OCI-LY7 (cell line): ENCODE results near the gene CCDC57. TPM values are rescaled to one million over a fixed set of nuclear protein-coding genes. Genes with fewer than 3 reads are reported as not detected.
A peak's percentile ranks its signal among the peaks of the same experiment; 100 is the strongest.

Experiments
- BruUV-seq: library from RNA; stranded (reverse); fragments of 400-500 nt; replicated peaks from 2 replicates; lab custom pipeline; 2021; lab: Mats Ljungman, UMichigan
- CTCF ChIA-PET: fragments of 300-600 bp; sonication (Branson Sonifier 250); formaldehyde crosslinking; loops from one replicate; lab custom pipeline; 2022; ENCODE audit warnings: antibody characterized with exemption; ENCODE audit not compliant: unreplicated experiment; lab: Charles Lee
- POLR2A ChIA-PET: fragments of 300-600 bp; sonication (Branson Sonifier 250); formaldehyde crosslinking; loops from one replicate; lab custom pipeline; 2022; ENCODE audit warnings: antibody characterized with exemption; lab: Charles Lee
- DNase-seq: peaks from one replicate; pipeline ENCODE4 v3.0.0-alpha.2; 2015; ENCODE audit warnings: low spot score
- H2AFZ ChIP-seq: fragments of 200-600 bp; sonication (generic), shearing (Covaris generic); 2 replicates; pipeline ENCODE4 v1.6.1; 2014; ENCODE audit warnings: mild to moderate bottlenecking, antibody characterized with exemption, low read length, moderate library complexity
- H3K27ac ChIP-seq: fragments of 200-600 bp; sonication (generic); 2 replicates; pipeline ENCODE4 v1.5.1; 2014; ENCODE audit warnings: mixed run types, low read depth, mild to moderate bottlenecking, moderate library complexity, low read length, inconsistent platforms; ENCODE audit not compliant: poor library complexity, severe bottlenecking
- H3K36me3 ChIP-seq: fragments of 200-600 bp; sonication (generic); 2 replicates; pipeline ENCODE4 v1.6.1; 2014; ENCODE audit warnings: mild to moderate bottlenecking, antibody characterized with exemption, low read length, moderate library complexity, mixed read lengths; ENCODE audit not compliant: insufficient read depth
- H3K4me1 ChIP-seq: fragments of 200-600 bp; sonication (generic); 2 replicates; pipeline ENCODE4 v1.5.1; 2014; ENCODE audit warnings: mild to moderate bottlenecking, low read length; ENCODE audit not compliant: insufficient read depth, poor library complexity, severe bottlenecking
- H3K4me2 ChIP-seq: fragments of 200-600 bp; sonication (generic); 2 replicates; pipeline ENCODE4 v1.6.1; 2014; ENCODE audit warnings: mild to moderate bottlenecking, low read length
- H3K4me3 ChIP-seq: fragments of 200-600 bp; sonication (generic); 2 replicates; pipeline ENCODE4 v1.5.1; 2014; ENCODE audit warnings: mild to moderate bottlenecking, low read depth, low read length; ENCODE audit not compliant: poor library complexity, severe bottlenecking
- H3K79me2 ChIP-seq: fragments of 200-600 bp; sonication (generic); 2 replicates; pipeline ENCODE4 v1.6.1; 2016; ENCODE audit warnings: low read depth, mild to moderate bottlenecking, low read length, moderate library complexity, mixed read lengths; ENCODE audit not compliant: insufficient read depth
- H3K9me2 ChIP-seq: fragments of 200-600 bp; sonication (generic); 2 replicates; pipeline ENCODE4 v1.6.1; 2016; ENCODE audit warnings: mild to moderate bottlenecking, low read length, mixed read lengths; ENCODE audit not compliant: insufficient read depth
- H3K9me3 ChIP-seq: fragments of 200-600 bp; sonication (generic); 2 replicates; pipeline ENCODE4 v1.6.1; 2014; ENCODE audit warnings: mild to moderate bottlenecking, mixed run types, low read length, mixed read lengths
- H4K20me1 ChIP-seq: fragments of 200-600 bp; sonication (generic); 2 replicates; pipeline ENCODE4 v1.6.1; 2014; ENCODE audit warnings: mild to moderate bottlenecking, antibody characterized with exemption, low read length, moderate library complexity, mixed read lengths; ENCODE audit not compliant: insufficient read depth
- CTCF ChIP-seq: fragments of 200-600 bp; sonication (generic); conservative IDR thresholded peaks from 2 replicates; pipeline ENCODE4 v1.5.1; 2014; ENCODE audit warnings: mild to moderate bottlenecking, antibody characterized with exemption, low read length, moderate library complexity, mixed read lengths
- EZH2phosphoT487 ChIP-seq: fragments of 200-600 bp; sonication (generic); IDR thresholded peaks from 2 replicates; pipeline ENCODE4 v1.6.1; 2018; ENCODE audit warnings: low read depth, borderline replicate concordance, mild to moderate bottlenecking, mixed run types, antibody characterized with exemption, low read length, moderate library complexity, mixed read lengths
- intact Hi-C: fragments of 100-400 bp; cut with micrococcal nuclease; formaldehyde crosslinking; loops from one replicate; pipeline ENCODE4 v1.10.0; 2022; ENCODE audit not compliant: unreplicated experiment
- total RNA-seq, 2 experiments: library from RNA; depleted of rRNA in 1 of 2; stranded (reverse); fragments of >200 nt in 1 of 2; shearing (Covaris generic) in 1 of 2; gene quantifications; 2 replicates each; pipeline ENCODE4 v1.2.3, GENCODE V29; 2014 to 2022

CCDC57 gene
- total RNA-seq, 2 experiments from 2014 or later, result 34.5 to 58.7 TPM

- peaks cover 9% of the 10 kb centered on the region for H3K4me1 ChIP-seq
- no TSS peak for BruUV-seq
- peaks cover 12% of the 10 kb centered on the region for H3K79me2 ChIP-seq
- DNase-seq, result no peak
- intact Hi-C loops, result no loop called here
- H3K4me2 ChIP-seq, result no peak overlapping the region
- no peaks in the 10 kb centered on the region for H3K9me3 ChIP-seq
- H3K9me2 ChIP-seq, result no peaks in the 10 kb centered on the region
- peaks cover 96% of the 10 kb centered on the region for H3K36me3 ChIP-seq
- H2AFZ ChIP-seq, result no peak overlapping the region
- no peak overlapping the region for H3K4me3 ChIP-seq
- CTCF ChIA-PET, result no interaction called here
- no peak overlapping the region for H3K27ac ChIP-seq
- TF ChIP-seq EZH2phosphoT487 (no peak), CTCF (no peak)
- H4K20me1 ChIP-seq, result peaks cover 14% of the 10 kb centered on the region; the same call in 1 of the 2 replicates
- POLR2A ChIA-PET, result no interaction called here
Measured at GRCh38 chr17:82091264-82092066, 121.2 kb downstream of the CCDC57 start.

- TF ChIP-seq EZH2phosphoT487 (no peak), CTCF (no peak)
- intact Hi-C loops, result no loop called here
Measured at GRCh38 chr17:82090549-82091263, 121.9 kb downstream of the CCDC57 start.

More at GRCh38 chr17:82090549-82091263, 121.9 kb downstream of the CCDC57 start:
- POLR2A ChIA-PET, result no interaction called here
- Histone ChIP-seq H3K4me1 (peaks cover 1% of the 10 kb centered on the region), H3K36me3 (peaks cover 96% of the 10 kb centered on the region), H3K9me2 (no peaks in the 10 kb centered on the region), H3K27ac (no peak overlapping the region), H3K9me3 (no peaks in the 10 kb centered on the region), H3K4me3 (no peak overlapping the region), H3K79me2 (peaks cover 5% of the 10 kb centered on the region; the same call in 1 of the 2 replicates), H2AFZ (no peak overlapping the region), H4K20me1 (peaks cover 7% of the 10 kb centered on the region; the same call in 1 of the 2 replicates), H3K4me2 (no peak overlapping the region)
- CTCF ChIA-PET, result no interaction called here
- TSS peak; percentile 41 for BruUV-seq
- no peak for DNase-seq
